HG03575 (cell line): ENCODE results near the gene ALAS1.
A peak's percentile ranks its signal among the peaks of the same experiment; 100 is the strongest.

Source experiments
- ATAC-seq: cut with Tn5 transposase; IDR thresholded peaks from one replicate; pipeline ENCODE4 v1.9.1; 2021; ENCODE audit not compliant: unreplicated experiment, insufficient number of reproducible peaks, low FRiP score; ENCODE audit errors: extremely low read depth

ALAS1 gene

GRCh38 chr3:52240886-52241370, 43.0 kb downstream of the ALAS1 start:
- ATAC-seq = no peak

- ATAC-seq = no peak
These were observed 44.1 kb downstream of the ALAS1 start for GRCh38 chr3:52242039-52242438.

- ATAC-seq = no peak
These were observed 46.0 kb downstream of the ALAS1 start for GRCh38 chr3:52243791-52244628.

- ATAC-seq = no peak
These were observed 47.6 kb downstream of the ALAS1 start, which contains the start of gene PPM1M for GRCh38 chr3:52245322-52246263. Gene PPM1M, plus strand, starts transcription at chr3:52245759. Its CDS starts 66 bp downstream, at chr3:52245825.

- ATAC-seq = no peak
These were observed 48.3 kb downstream of the ALAS1 start for GRCh38 chr3:52246264-52246620.

GRCh38 chr3:52246728-52247408, 48.9 kb downstream of the ALAS1 start:
- no peak for ATAC-seq

- ATAC-seq = no peak
These were observed 49.6 kb downstream of the ALAS1 start for GRCh38 chr3:52247409-52248164.

- no peak for ATAC-seq
These were observed 50.2 kb downstream of the ALAS1 start for GRCh38 chr3:52248165-52248541.

- no peak for ATAC-seq
These were observed 51.0 kb downstream of the ALAS1 start for GRCh38 chr3:52248816-52249547.

- no peak for ATAC-seq
These were observed 51.7 kb downstream of the ALAS1 start for GRCh38 chr3:52249683-52250082.

GRCh38 chr3:52250122-52250521, 52.2 kb downstream of the ALAS1 start:
- ATAC-seq = no peak

- peak; percentile 68 for ATAC-seq
These were observed 55.6 kb downstream of the ALAS1 start for GRCh38 chr3:52253314-52254304.

- ATAC-seq = no peak
These were observed 56.6 kb downstream of the ALAS1 start for GRCh38 chr3:52254608-52255007.

- ATAC-seq = no peak
These were observed 58.2 kb downstream of the ALAS1 start for GRCh38 chr3:52256159-52256558.

GRCh38 chr3:52256622-52257021, 58.7 kb downstream of the ALAS1 start:
- ATAC-seq = no peak

GRCh38 chr3:52257911-52258310, 60.0 kb downstream of the ALAS1 start:
- no peak for ATAC-seq

- no peak for ATAC-seq
These were observed 61.1 kb downstream of the ALAS1 start for GRCh38 chr3:52259035-52259434.
